ENCODE measurements around the gene UBC.
"Not testable (repeated sequence)": the region's sequence is repeated elsewhere in the genome, so short reads cannot be mapped to it uniquely, and the experiment has no call there.

UBC gene

GRCh38 chr12:124884587-124885438, 29.6 kb downstream of the UBC start:
- DNase-seq (ENCODE audit: low read depth): no peak

GRCh38 chr12:124883263-124884130, 31.0 kb downstream of the UBC start:
- DNase-seq (ENCODE audit: low read depth): no peak

- DNase-seq (ENCODE audit: low read depth): no peak
Measured at GRCh38 chr12:124881123-124881522, 33.3 kb downstream of the UBC start.

- DNase-seq (ENCODE audit: low read depth): not testable (repeated sequence)
Measured at GRCh38 chr12:124880335-124880734, 34.1 kb downstream of the UBC start.

- DNase-seq (ENCODE audit: low read depth): no peak
Measured at GRCh38 chr12:124878795-124879516, 35.5 kb downstream of the UBC start.

GRCh38 chr12:124877423-124877822, 37.0 kb downstream of the UBC start:
- no peak for DNase-seq (ENCODE audit: low read depth)

GRCh38 chr12:124876171-124876570, 38.3 kb downstream of the UBC start:
- DNase-seq (ENCODE audit: low read depth): no peak

- no peak for DNase-seq (ENCODE audit: low read depth)
Measured at GRCh38 chr12:124875803-124876132, 38.7 kb downstream of the UBC start.

GRCh38 chr12:124874988-124875802, 39.3 kb downstream of the UBC start:
- DNase-seq (ENCODE audit: low read depth): no peak

GRCh38 chr12:124874188-124874587, 40.3 kb downstream of the UBC start:
- DNase-seq (ENCODE audit: low read depth): no peak

- DNase-seq (ENCODE audit: low read depth): no peak
Measured at GRCh38 chr12:124872068-124872719, 42.3 kb downstream of the UBC start.

- no peak for DNase-seq (ENCODE audit: low read depth)
Measured at GRCh38 chr12:124871297-124871696, 43.2 kb downstream of the UBC start.

- DNase-seq (ENCODE audit: low read depth): no peak
Measured at GRCh38 chr12:124870515-124870914, 43.9 kb downstream of the UBC start.

- no peak for DNase-seq (ENCODE audit: low read depth)
Measured at GRCh38 chr12:124869059-124869665, 45.3 kb downstream of the UBC start.

- no peak for DNase-seq (ENCODE audit: low read depth)
Measured at GRCh38 chr12:124868252-124869058, 46.0 kb downstream of the UBC start.

GRCh38 chr12:124867401-124867930, 47.0 kb downstream of the UBC start:
- DNase-seq (ENCODE audit: low read depth): no peak

- DNase-seq (ENCODE audit: low read depth): no peak
Measured at GRCh38 chr12:124866883-124867400, 47.5 kb downstream of the UBC start.

- no peak for DNase-seq (ENCODE audit: low read depth)
Measured at GRCh38 chr12:124866195-124866882, 48.1 kb downstream of the UBC start.

GRCh38 chr12:124865728-124866127, 48.7 kb downstream of the UBC start:
- DNase-seq (ENCODE audit: low read depth): no peak
